ENCODE data around the gene HTT. TPM values are rescaled to one million over a fixed set of nuclear protein-coding genes. Genes with fewer than 3 reads are reported as not detected.

Gene HTT
- total RNA-seq, 2 experiments from 2014 or later, result 56.9 to 62.6 TPM

DNA sequence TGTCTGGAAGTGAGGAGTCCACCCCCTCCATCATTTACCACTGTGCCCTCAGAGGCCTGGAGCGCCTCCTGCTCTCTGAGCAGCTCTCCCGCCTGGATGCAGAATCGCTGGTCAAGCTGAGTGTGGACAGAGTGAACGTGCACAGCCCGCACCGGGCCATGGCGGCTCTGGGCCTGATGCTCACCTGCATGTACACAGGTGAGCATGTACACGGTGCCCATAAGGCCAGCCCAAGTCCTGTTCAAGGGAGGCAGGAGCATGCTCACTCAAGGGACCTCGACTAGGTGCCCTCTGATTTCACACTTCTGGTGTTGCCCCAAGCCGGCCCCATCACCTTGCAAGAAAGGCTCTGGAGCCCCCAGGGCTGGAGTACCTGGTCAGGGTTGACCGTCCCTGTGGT is 161.1 kb downstream of the HTT start:
- no peak overlapping the region for H3K4me3 ChIP-seq (ENCODE audit: low read length)
- intact Hi-C loops (cut with DNase I, micrococcal nuclease), result no loop called here
- TF ChIP-seq, protein P1, sequence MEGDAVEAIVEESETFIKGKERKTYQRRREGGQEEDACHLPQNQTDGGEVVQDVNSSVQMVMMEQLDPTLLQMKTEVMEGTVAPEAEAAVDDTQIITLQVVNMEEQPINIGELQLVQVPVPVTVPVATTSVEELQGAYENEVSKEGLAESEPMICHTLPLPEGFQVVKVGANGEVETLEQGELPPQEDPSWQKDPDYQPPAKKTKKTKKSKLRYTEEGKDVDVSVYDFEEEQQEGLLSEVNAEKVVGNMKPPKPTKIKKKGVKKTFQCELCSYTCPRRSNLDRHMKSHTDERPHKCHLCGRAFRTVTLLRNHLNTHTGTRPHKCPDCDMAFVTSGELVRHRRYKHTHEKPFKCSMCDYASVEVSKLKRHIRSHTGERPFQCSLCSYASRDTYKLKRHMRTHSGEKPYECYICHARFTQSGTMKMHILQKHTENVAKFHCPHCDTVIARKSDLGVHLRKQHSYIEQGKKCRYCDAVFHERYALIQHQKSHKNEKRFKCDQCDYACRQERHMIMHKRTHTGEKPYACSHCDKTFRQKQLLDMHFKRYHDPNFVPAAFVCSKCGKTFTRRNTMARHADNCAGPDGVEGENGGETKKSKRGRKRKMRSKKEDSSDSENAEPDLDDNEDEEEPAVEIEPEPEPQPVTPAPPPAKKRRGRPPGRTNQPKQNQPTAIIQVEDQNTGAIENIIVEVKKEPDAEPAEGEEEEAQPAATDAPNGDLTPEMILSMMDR (IDR thresholded peaks at IDR 0.05), result no peak
- POLR2A ChIA-PET, result no interaction called here
- H3K9me3 Mint-ChIP-seq, result no peaks in the 10 kb centered on the region
- DNase-seq (no peak), ATAC-seq (ENCODE audit: poor library complexity) (no peak)
- peaks cover 79% of the 10 kb centered on the region for H3K36me3 Mint-ChIP-seq (ENCODE audit: low read depth)
- H3K27me3 Mint-ChIP-seq, result no peaks in the 10 kb centered on the region
- H3K27me3 ChIP-seq (ENCODE audit: control insufficient read depth in 1 of 2, insufficient read depth in 2 of 2, low read length in 2 of 2), result no peaks in the 10 kb centered on the region
- H3K27ac ChIP-seq (ENCODE audit: low read depth in 1 of 2, low read length in 2 of 2), result no peak overlapping the region
- H3K36me3 ChIP-seq (ENCODE audit: insufficient read depth, low read length), result peaks cover 82% of the 10 kb centered on the region
- no peak overlapping the region for H3K4me3 Mint-ChIP-seq
- H3K27ac Mint-ChIP-seq, result no peak overlapping the region
- no peaks in the 10 kb centered on the region for H3K9me3 ChIP-seq (ENCODE audit: control insufficient read depth in 1 of 2, insufficient read depth in 1 of 2, low read length in 2 of 2)
- H3K4me1 ChIP-seq (ENCODE audit: insufficient read depth, low read length), result no peaks in the 10 kb centered on the region
- CTCF ChIA-PET, result no interaction called here
- no peaks in the 10 kb centered on the region for H3K4me1 Mint-ChIP-seq (ENCODE audit: low read depth)

DNA sequence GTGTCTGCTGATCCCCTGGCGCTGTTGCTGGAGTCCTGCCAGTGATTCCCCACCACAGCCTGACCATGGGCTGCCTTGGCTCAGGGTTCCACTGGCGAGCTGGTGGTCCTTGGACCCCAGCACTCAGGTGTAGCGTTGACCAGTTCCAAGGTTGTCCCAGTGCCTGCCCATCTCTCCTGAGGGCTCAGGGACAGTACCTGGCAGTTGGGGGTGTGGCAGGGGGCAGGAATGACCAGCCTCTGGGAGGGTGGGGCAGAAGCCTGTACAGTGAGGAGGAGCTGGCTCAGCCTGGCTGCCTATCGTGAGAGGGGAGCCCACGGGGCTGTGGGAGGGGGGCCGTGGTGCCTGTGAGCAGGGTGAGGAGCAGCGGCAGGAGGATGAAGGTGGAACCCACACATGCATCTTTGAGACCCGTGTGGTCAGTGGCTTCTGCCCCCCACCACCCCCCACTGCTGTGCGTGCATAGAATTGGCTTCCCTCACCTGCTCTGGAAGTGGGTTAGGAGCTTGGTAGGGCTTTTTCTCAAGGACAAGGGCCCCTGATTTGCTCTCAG is 161.9 kb downstream of the HTT start:
- TF ChIP-seq, protein P1 (IDR thresholded peaks at IDR 0.05), result no peak
- DNase-seq, result no peak
- Mint-ChIP-seq H3K9me3 (no peaks in the 10 kb centered on the region), H3K27ac (no peak overlapping the region), H3K4me1 (ENCODE audit: low read depth) (no peaks in the 10 kb centered on the region), H3K27me3 (no peaks in the 10 kb centered on the region), H3K36me3 (ENCODE audit: low read depth) (peaks cover 75% of the 10 kb centered on the region), H3K4me3 (no peak overlapping the region)
- Histone ChIP-seq H3K27ac (ENCODE audit: low read depth in 1 of 2, low read length in 2 of 2) (no peak overlapping the region), H3K36me3 (ENCODE audit: insufficient read depth, low read length) (peaks cover 76% of the 10 kb centered on the region), H3K9me3 (ENCODE audit: control insufficient read depth in 1 of 2, insufficient read depth in 1 of 2, low read length in 2 of 2) (no peaks in the 10 kb centered on the region), H3K4me1 (ENCODE audit: insufficient read depth, low read length) (no peaks in the 10 kb centered on the region), H3K4me3 (ENCODE audit: low read length) (no peak overlapping the region), H3K27me3 (ENCODE audit: control insufficient read depth in 1 of 2, insufficient read depth in 2 of 2, low read length in 2 of 2) (no peaks in the 10 kb centered on the region)
- ChIA-PET CTCF (no interaction called here), POLR2A (no interaction called here)
- no peak for ATAC-seq (ENCODE audit: poor library complexity)
- intact Hi-C loops (cut with DNase I, micrococcal nuclease), result no loop called here

DNA sequence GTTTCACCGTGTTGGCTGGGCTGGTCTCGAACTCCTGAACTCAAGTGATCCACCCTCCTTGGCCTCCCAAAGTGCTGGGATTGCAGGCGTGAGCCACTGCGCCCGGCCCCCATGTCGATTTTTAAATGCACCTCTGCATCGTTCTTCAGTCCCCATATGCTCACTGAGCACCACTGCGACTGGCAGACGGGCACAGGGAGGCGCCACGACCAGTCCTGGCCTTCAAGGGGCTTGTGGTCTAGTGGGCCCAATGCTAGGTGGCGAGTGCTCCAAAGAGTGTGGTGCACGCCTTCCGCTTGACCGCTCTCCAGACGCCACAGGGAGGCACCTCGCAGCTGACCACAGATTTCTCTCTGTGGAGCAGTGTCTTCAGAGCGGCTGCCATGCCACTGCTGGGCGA is 162.8 kb downstream of the HTT start:
- intact Hi-C loops (cut with DNase I, micrococcal nuclease), result no loop called here
- no peak for DNase-seq
- Mint-ChIP-seq H3K4me3 (no peak overlapping the region), H3K27ac (no peak overlapping the region), H3K4me1 (ENCODE audit: low read depth) (peaks cover 3% of the 10 kb centered on the region), H3K9me3 (no peaks in the 10 kb centered on the region), H3K36me3 (ENCODE audit: low read depth) (peaks cover 72% of the 10 kb centered on the region), H3K27me3 (no peaks in the 10 kb centered on the region)
- CTCF ChIA-PET, result no interaction called here
- Histone ChIP-seq H3K27me3 (ENCODE audit: control insufficient read depth in 1 of 2, insufficient read depth in 2 of 2, low read length in 2 of 2) (no peaks in the 10 kb centered on the region), H3K4me1 (ENCODE audit: insufficient read depth, low read length) (no peaks in the 10 kb centered on the region), H3K36me3 (ENCODE audit: insufficient read depth, low read length) (peaks cover 67% of the 10 kb centered on the region), H3K27ac (ENCODE audit: low read depth in 1 of 2, low read length in 2 of 2) (no peak overlapping the region), H3K9me3 (ENCODE audit: control insufficient read depth in 1 of 2, insufficient read depth in 1 of 2, low read length in 2 of 2) (no peaks in the 10 kb centered on the region), H3K4me3 (ENCODE audit: low read length) (no peak overlapping the region)
- POLR2A ChIA-PET, result no interaction called here
- no peak for ATAC-seq (ENCODE audit: poor library complexity)
- TF ChIP-seq, protein P1 (IDR thresholded peaks at IDR 0.05), result no peak
